KG1 (cell line): ENCODE measurements around the gene TEKTIP1.

Source experiments
- DNase-seq: peaks from one replicate; lab custom pipeline; 2025; lab: John Stamatoyannopoulos, UW

TEKTIP1 gene

DNA sequence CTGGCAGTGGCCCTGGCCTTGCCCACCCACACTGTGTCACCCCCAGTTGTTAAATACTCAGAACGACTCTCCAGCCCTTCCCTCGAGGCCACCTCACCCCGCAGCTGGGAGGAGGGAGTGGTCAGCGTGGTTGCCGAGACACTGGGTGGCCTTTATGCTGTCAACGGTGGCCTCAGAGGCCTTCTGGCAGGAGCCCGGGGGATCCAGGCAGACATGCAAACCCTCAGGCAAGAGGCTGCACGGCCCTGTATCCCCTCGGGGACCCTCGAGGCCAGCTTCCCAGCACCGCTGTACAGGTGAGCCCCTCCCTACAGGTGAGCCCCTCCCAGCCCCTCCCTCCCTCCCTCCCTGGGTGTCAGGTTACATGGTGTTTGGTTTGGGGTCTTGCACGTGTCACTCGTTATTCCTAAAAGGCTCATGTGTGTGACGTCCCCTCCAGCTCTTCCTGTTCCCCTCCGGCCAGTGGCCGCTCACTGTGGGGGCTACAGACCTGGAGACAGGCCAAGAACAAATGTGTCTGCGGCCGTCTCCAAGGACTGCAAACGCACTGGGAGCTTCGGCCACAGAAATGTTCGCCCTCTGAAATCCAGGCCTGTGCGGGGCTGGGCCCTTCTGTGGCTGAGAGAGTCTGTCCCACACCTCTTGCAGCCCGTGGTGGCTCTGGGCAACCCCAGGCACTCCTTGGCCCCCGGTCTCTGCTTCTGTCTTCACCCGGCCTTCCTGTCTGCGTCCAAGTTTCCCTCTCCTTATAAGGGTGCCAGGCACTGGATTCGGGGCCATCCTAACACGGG lies at the start of gene TEKTIP1:
Gene TEKTIP1 (plus strand): TSS at position 210 of the 791 bp plus-strand sequence. CDS start 4 bp downstream, at position 214.
- DNase-seq, result no peak

DNA sequence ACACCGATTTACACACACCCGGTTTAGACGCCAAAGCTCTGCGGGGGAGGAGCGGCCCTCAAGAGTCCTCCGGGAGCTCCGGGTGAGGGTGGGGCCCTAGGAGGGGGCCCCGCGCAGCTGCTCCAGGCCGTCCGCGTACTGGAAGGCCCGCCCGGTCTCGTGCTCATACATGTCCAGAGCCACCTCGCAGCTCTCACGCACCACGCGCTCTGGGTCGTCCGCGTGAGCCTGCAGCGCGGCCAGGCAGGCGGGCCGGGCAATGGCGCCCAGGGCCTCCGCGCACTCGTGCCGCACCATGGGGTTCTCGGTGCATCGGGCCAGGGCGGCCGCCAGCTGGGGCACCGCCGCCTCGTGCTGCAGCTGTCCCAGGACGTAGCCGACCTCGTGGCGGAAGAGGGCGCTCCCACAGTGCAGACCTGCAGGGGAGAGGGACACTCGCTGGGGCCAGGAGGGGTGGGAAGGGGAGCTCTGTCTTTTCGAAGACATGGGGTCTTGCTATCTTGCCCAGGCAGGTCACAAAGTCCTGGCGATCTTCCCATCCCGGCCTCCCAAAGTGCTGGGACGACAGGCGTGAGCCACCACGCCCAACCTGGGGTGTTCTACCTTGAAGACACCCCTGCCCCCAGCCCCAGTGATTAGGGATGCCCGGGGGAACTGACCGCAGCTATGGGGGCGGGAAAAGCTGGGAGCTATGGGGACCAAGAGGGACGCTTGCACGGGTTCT lies 47.4 kb upstream of the TEKTIP1 start:
- no peak for DNase-seq

DNA sequence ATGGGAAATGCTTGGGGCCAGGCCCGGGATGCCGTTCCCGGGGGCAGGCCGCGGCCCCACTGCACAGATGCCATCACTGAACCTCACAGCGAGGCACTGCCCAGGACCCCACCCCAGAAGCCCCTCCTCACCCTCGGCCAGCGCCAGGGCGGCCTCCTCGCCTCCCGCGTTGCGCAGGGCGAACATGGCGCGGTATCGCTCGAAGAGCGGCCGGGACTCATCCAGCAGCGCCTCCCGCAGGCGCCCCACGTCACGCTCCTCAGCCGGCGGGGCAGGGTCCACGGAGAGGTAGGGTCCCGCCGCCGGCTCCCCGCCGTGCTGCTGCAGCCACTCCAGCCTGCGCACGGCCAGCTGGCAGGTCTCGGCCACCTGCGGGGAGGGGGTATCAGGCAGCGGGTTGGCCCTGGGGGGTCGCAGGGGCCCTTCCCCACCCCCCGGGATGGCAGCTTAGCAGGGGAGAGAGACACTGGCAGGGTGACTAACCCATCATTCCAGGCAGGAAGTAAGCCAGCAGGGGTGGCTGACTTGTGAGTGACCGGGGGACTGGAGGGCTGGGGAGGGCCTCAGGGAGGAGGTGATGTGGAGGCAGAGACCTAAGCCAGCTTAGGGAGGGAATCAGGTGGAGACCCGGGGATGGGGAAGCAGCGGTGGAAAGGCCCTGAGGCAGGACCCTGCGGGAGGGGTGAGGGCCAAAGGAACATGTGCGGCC lies 46.7 kb upstream of the TEKTIP1 start:
- no peak for DNase-seq

DNA sequence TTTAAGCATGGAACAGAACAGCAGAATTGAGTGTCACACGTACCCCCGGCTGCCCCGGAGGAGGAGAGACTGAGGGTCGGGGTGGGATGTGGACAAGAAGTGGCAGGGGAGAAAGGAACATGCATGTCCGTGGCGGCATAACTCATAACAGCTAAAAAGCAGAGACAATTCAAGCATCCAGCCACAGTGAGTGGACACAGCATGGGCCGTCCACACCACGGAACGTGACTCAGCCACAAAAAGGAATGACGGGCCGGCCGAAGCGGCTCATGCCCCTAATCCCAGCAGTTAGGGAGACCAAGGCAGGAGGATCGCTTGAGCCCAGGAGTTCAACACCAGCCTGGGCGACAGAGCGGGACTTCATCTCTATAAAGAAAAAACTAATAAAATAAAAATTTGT lies 46.1 kb upstream of the TEKTIP1 start:
- no peak for DNase-seq

DNA sequence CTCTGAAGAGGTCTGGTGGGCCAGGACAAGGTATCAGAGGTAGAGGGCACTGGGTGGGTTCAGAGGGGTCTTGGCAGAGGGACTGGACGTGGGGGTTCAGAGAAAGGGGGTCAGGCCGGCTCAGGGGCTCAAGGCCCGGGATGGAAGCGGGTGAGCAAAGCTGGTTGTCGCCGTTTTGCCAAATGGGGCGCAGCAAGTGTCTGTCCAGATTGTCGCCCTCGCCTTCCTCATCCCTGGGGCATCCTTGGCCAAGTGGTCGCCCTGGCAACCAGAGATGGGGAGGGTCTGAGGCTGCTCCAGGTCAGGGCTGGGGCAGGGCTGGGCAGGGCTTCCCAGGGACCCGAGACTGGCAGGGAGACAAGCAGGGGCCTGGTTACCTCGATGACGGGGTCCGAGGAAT lies 45.3 kb upstream of the TEKTIP1 start:
- DNase-seq, result no peak

DNA sequence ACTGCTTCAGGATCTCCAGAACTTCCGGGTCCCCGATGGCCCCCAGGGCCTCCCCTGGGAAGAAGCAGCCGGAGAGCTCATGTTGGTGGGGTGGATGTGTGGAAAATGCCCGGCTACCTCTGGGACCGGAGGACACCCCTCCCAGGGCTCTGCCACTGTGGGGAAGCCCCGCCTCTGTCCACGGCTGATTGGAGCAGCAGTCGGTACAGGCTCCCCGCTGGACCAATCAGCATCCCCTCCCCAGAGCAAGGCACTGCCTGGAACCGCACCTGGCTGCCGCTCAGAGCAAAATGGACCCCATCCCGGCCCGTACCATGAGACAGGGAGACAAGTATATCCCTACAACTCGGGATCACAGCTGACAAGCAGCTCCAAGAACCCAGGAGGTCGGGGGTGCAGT lies 44.9 kb upstream of the TEKTIP1 start:
- no peak for DNase-seq

DNA sequence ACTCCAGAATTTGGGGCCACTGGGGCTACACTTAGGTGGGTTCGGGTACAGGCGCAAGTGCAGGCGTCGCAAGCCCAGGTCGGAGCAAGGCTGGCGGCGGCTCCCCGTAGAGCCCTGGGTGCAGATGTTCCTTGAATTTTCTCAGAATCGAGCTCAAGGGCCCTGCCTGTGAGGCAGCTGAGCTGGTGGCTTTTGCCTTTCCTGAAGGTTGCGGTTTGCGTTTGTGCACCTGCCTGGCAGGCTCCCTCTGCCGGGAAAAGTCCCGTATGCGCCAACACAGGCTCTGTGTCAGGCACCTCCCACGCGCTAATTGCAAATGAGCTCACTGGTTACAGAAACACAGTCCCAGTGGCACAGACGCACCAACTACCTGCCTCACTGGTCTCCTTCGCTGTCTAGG lies 44.4 kb upstream of the TEKTIP1 start:
- no peak for DNase-seq

DNA sequence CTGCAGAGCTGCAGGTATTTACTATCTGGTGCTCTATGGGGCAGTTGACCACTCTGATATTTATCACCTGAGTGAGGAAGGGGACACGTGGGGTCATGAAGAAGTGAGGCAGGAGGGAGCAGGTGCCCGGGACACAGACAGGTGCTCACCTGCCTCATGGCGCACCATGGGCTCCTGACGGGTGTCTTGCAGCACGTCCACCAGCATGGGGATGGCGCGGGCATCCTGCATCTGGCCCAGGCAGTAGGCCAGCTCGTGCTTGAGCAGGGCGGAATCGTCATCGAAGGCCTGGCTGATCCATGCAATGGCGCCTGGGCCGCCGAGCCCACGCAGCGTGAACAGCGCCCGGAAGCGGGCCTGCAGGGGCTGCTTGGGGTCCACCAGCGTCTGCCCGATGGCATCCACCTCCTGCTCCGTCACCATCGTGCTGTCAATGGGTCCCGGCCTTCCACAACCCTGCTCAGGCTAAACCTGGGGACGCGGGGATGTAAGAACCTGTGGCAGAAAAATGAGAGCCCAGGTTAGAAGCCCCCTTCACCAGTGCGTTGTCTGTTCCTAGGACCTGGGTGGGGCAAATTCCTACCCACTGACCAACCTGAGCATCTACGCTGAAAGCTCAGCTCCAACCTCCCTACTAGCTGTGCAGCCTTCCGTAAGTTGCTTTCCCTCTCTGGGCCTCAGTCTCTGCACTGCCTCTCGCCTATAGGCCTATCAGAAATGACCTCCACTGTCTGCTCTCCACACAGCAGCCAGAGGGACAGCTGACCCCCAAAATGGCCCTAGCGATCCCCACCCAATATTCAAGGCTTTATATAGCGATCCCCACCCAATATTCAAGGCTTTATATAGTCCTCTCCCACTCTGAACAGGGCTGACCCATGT lies 42.3 kb upstream of the TEKTIP1 start:
- no peak for DNase-seq

DNA sequence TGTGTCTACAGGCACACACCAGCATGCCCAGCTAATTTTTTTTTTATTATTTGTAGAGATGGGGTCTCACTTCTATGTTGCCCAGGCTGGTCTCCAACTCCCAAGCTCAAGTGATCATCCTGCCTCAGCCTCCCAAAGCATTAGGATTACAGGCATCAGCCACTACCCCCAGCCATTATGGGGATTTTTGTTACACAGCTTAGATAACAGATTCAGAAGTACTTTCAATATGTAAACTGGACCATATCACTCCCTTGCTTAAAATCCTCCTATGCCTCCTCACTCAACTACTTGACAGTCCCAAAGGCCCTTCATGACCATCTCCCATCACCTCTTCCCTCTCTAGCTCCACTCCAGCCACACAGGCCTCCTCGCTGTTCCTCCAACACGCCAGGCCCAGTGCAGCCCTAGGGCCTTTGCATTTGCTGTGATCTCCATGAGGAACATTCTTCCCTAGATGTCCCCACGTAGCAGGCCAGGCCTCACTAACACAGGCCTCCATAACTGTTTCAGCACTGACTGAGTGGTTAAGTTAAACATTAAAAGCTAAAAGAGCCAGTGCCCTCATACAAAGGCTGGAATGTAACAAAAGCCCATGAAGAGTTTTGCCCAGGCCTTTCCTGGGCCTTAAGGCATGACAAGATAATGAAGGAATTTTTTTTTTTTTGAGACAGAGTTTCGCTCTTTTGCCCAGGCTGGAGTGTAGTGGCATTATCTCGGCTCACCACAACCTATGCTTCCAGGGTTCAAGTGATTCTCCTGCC lies 41.0 kb upstream of the TEKTIP1 start:
- no peak for DNase-seq

DNA sequence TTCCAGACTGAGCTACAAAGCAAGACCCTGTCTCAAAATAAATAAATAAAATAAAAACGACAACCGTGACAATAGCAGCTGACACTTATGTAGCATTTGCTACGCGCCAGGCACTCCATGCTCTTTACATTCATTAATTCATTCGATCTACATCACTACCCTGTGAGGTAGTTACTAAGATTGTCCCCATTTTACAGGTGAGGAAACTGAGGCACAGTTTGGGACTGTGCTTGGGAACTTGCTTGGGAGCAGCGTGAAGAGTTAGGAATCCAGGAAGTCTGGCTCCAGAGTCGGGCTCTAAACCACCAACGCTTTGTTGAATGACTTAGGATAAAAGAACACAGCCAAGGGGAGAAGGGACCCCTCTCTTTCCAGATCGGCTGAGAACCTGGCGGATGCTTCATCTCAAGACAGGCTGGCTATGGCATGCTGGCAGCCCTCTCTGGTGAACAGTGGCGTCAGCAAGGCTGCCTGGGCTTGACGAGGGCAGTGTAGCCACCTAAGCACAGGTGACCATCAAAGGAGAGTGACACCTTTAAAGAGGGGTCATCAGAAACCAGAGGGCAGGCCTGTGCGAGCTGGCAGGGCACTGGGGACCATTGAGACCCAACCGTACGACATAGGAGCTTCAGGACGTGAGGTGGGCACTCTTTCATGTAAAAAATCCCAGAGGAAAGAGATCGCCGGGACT lies 39.1 kb upstream of the TEKTIP1 start:
- DNase-seq, result no peak

DNA sequence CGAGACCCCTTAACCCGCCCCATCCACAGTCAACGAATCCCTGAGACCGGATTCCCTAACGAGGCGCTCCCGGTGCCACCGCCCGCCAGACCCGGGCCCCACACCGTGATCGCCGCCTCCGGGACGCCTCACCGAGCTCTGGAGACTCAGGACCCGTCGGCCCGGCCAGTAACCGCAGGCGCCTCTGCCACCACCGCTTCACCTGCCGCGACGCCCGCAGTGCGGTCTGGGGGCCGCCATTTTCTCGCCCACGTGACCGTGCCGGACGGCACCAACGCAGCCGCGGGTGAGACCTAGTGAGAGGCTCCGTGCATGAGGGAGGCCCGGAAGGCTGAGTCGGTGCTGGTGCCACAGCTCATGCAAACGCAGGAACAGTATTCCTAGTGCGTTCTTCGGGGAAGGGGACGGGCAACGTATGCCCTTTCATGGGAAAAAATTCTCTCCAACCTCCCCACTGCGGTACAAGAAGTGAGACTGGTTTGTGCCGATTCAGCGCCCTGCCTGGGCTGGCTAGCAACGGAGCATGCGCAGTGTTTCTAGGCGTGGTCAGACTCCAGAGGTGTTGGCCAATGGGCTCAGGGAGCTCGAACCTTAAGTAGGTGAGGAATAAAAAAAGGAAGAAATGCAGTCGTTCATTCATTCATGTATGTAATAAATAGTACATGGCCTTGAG lies 38.4 kb upstream of the TEKTIP1 start, which contains the start of gene DOHH:
Gene DOHH (minus strand): TSS at position 246 of the 673 bp plus-strand sequence. CDS start 3,860 bp downstream, outside the sequence.
- peak; percentile 97 for DNase-seq

DNA sequence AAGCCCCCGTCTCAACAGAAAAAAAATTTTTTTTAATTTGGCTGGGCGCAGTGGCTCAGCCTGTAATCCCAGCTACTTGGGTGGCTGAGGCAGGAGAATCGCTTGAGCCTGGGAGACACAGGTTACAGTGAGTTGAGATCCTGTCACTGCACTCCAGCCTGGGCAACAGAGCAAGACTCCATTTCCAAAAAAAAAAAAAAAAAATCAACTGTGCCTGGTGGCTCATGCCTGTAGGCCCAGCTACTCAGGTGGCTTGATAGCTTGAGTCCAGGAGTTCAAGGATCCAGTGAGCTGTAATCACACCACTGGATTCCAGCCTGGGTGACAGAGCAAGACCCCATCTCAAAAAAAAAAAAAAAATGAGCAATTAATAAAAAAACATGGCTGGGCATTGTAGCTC lies 37.2 kb upstream of the TEKTIP1 start:
- no peak for DNase-seq

DNA sequence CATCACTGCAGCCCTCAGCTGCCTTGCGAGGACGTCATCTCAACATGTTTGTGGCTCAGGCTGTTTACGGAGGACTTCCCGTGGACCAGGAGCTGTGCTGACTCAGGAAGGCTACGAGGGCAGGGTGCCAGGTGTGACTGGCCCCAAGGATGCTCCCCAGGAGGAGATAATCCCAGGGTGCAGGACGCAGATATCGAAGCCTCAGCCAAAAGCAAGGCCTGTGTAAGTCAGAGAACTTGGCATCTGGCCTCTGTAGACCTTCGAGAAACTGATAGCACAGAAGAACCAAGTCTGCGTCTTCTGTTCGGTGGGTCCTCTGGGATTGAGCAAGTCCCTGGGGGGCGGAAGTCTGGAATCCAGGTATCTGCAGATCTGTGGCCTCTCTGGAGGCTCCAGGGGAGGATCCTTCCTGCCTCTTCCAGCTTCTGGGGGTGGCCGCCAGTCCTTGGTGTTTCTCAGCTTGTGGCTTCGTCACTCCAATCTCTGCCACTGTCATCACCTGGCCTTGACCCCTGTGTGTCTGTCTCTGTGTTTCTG lies 35.9 kb upstream of the TEKTIP1 start:
- no peak for DNase-seq

DNA sequence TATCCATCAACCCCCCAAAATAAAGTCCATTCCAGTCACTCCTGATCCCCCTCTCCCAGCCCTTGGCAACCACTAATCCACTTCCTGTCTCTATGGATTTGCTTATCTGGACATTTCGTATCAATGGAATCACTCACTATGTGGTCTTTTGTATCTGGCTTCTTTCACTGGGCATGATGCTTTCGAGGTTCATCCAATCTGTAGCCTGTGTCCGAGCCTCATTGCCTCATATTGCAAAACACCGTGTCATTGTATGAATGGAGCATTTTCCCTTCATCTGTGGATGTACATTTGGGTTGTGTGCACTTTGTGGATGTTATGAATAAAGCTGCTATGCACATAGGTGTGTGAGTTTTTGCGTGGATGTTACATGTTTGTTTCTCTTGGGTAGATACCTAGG lies 34.2 kb upstream of the TEKTIP1 start:
- no peak for DNase-seq

DNA sequence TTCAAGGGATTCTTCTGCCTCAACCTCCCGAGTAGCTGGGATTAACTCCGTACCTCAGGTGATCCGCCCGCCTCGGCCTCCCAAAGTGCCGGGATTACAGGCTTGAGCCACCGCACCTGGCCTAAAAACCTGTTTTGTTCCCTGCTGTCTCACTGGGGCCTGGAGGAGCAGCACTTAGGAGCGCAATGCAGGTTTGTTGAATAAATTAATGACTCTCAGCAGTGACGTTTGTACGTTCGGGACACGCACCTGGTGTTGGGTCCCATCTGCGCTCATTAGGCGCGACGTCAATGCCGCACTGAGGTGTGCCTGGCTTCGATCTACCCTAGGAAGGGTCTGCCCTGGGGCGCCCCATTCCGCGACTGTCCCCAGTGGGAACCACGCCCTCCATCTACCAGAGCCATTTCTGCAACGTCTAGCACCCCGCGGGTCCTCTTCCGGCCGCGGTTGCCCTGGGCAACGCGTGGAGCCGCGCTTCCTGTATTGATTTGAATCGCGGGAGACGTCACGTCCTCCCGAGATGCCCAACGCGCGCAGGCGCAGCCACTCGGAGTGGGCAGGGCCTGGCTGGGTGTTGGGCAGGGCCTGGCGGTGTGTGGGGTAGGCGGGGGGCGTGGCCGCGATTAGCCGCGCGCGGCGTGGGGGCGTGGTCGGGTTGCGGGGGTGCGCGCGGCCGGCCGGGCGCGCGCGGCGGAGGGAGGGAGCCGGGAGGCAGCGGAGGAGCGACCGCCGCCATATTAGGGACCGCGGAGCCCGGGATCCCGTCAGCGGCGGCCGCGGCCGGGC lies 33.2 kb upstream of the TEKTIP1 start, which contains the start of gene FZR1:
Gene FZR1 (plus strand): TSS at position 714 of the 786 bp plus-strand sequence. CDS start 16,679 bp downstream, outside the sequence.
- peak; percentile 94 for DNase-seq

DNA sequence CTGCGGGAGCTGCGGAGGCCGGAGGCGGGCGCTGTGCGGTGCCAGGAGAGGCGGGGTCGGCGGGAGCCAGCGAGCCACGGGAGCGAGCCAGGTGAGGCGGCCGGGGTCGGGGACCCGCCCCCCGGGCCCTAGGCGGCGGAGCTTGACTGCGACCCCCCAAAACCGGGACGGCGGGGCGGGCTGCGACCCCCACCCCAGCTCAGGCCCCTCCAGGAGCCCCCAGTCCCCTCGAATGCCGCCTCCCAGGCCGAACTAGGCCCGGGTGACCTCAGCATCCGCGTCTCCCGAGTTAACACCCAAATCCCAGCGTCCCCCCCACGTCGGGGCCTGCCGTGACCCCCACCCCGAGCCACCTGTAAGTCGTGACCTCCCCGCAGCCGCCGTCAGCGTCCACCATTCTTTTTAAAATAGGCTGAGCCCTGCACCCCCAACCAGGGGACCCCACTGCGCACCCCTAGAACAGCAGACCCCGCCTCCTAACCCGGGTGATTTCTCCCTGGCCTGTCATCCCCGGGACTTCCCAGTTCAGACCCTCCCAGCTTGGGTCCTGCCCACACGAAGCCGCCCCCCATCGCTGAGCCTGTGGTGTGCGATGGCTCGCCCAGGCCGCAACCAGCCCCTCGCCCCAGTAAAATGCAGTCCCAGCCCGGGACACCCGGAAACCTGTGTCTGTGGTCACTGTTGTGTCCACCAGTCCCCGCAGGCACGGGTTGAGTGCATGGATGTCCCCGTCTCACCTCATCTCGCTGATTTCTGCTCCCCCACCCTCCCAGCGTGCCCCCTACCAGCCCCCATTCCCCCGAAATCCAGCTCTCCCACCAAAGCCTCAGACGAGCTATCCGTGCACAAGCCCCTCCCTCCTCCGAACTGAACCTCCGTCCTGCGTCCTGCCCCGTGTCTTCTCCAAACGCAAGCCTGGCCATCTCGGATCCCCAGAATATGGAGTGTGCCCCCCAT lies 32.3 kb upstream of the TEKTIP1 start:
- no peak for DNase-seq

DNA sequence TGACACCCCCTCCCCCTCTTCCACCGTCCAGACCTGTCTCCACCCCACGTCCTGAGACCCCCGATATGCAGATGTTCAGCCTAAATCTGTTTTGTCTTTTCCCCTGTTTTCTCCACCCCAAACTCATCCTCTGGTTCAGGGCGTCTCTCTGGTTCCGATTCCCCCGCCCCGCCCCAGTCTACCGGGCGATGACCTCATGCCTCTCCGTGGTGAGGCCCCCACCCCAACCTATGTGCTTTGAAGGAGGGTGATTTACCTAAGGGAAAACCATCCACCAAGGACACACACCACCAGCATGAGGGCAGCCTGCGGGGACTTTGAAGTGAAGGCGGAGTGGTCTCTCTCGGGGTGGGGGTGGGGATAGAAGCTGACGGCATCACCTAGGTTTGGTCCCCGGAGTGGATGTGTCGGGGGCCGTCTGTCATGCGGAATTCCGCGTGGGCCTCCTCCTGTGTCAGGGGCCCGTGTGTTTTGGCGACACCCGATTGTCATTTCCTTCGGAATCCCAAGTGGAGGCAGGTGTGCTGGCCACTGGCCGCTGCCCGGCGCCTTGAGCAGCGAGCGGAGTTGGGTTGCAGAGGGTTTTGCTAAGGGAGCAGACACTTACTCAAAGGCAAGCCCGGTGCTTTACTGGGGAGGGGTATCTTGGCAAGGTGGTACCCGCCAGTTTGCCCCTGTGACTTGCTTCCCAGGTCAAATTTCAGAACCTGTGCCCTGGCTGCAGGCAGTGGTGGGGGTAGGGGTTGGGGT lies 31.4 kb upstream of the TEKTIP1 start:
- DNase-seq, result no peak
